Measurements from ENCODE around the gene SLAMF9. TPM values are rescaled to one million over a fixed set of nuclear protein-coding genes. Genes with fewer than 3 reads are reported as not detected.

The SLAMF9 gene
- total RNA-seq, 2 experiments from 2014 or later = not detected

GRCh38 chr1:159973350-159973940, 19.4 kb upstream of the SLAMF9 start:
- no peaks in the 10 kb centered on the region for H3K36me3 Mint-ChIP-seq (ENCODE audit: low read depth)
- H3K27me3 Mint-ChIP-seq (ENCODE audit: low read depth) = peaks cover 4% of the 10 kb centered on the region
- CTCF ChIA-PET = interaction anchor here (1.1 kb wide), 1 partner anchor 32 kb away, joined by 4 read pairs; no protein-coding TSS in a partner anchor
- H3K4me1 Mint-ChIP-seq (ENCODE audit: low read depth) = no peaks in the 10 kb centered on the region
- no peak overlapping the region for H3K4me3 Mint-ChIP-seq
- no peak for DNase-seq
- H3K27ac Mint-ChIP-seq = no peak overlapping the region
- intact Hi-C loops (cut with micrococcal nuclease) = no loop called here
- H3K9me3 Mint-ChIP-seq = no peaks in the 10 kb centered on the region

- no peak overlapping the region for H3K27ac Mint-ChIP-seq
- DNase-seq = no peak
- no peaks in the 10 kb centered on the region for H3K9me3 Mint-ChIP-seq
- no peak overlapping the region for H3K4me3 Mint-ChIP-seq
- CTCF ChIA-PET = interaction anchor here (1.1 to 1.5 kb wide), 3 partner anchors 17 to 35 kb away, joined by 3 to 7 read pairs (median 4); no protein-coding TSS in a partner anchor
- intact Hi-C loops (cut with micrococcal nuclease) = no loop called here
- no peaks in the 10 kb centered on the region for H3K4me1 Mint-ChIP-seq (ENCODE audit: low read depth)
- H3K36me3 Mint-ChIP-seq (ENCODE audit: low read depth) = no peaks in the 10 kb centered on the region
- peaks cover 9% of the 10 kb centered on the region for H3K27me3 Mint-ChIP-seq (ENCODE audit: low read depth)
Measured at GRCh38 chr1:159972443-159973205, 18.6 kb upstream of the SLAMF9 start.

- Mint-ChIP-seq H3K27me3 (ENCODE audit: low read depth) (peaks cover 13% of the 10 kb centered on the region), H3K4me3 (no peak overlapping the region), H3K9me3 (no peaks in the 10 kb centered on the region), H3K4me1 (ENCODE audit: low read depth) (no peaks in the 10 kb centered on the region), H3K27ac (no peak overlapping the region), H3K36me3 (ENCODE audit: low read depth) (no peaks in the 10 kb centered on the region)
- intact Hi-C loops (cut with micrococcal nuclease) = no loop called here
- DNase-seq = no peak
- CTCF ChIA-PET = no interaction called here
Measured at GRCh38 chr1:159970932-159971342, 16.9 kb upstream of the SLAMF9 start.

GRCh38 chr1:159968901-159969300, 14.9 kb upstream of the SLAMF9 start:
- no peak overlapping the region for H3K4me3 Mint-ChIP-seq
- CTCF ChIA-PET = no interaction called here
- no peaks in the 10 kb centered on the region for H3K4me1 Mint-ChIP-seq (ENCODE audit: low read depth)
- H3K27ac Mint-ChIP-seq = no peak overlapping the region
- intact Hi-C loops (cut with micrococcal nuclease) = no loop called here
- DNase-seq = no peak
- peaks cover 13% of the 10 kb centered on the region for H3K27me3 Mint-ChIP-seq (ENCODE audit: low read depth)
- H3K9me3 Mint-ChIP-seq = no peaks in the 10 kb centered on the region
- no peaks in the 10 kb centered on the region for H3K36me3 Mint-ChIP-seq (ENCODE audit: low read depth)

GRCh38 chr1:159965263-159965662, 11.2 kb upstream of the SLAMF9 start:
- Mint-ChIP-seq H3K4me3 (no peak overlapping the region), H3K4me1 (ENCODE audit: low read depth) (no peaks in the 10 kb centered on the region), H3K36me3 (ENCODE audit: low read depth) (no peaks in the 10 kb centered on the region), H3K27ac (no peak overlapping the region), H3K9me3 (no peaks in the 10 kb centered on the region), H3K27me3 (ENCODE audit: low read depth) (peaks cover 13% of the 10 kb centered on the region)
- intact Hi-C loops (cut with micrococcal nuclease) = no loop called here
- CTCF ChIA-PET = no interaction called here
- DNase-seq = no peak

- Mint-ChIP-seq H3K36me3 (ENCODE audit: low read depth) (no peaks in the 10 kb centered on the region), H3K27ac (no peak overlapping the region), H3K27me3 (ENCODE audit: low read depth) (peaks cover 14% of the 10 kb centered on the region), H3K9me3 (no peaks in the 10 kb centered on the region), H3K4me3 (no peak overlapping the region), H3K4me1 (ENCODE audit: low read depth) (no peaks in the 10 kb centered on the region)
- intact Hi-C loops (cut with micrococcal nuclease) = no loop called here
- DNase-seq = no peak
- CTCF ChIA-PET = no interaction called here
Measured at GRCh38 chr1:159964144-159964543, 10.1 kb upstream of the SLAMF9 start.

- Mint-ChIP-seq H3K27ac (no peak overlapping the region), H3K36me3 (ENCODE audit: low read depth) (no peaks in the 10 kb centered on the region), H3K4me1 (ENCODE audit: low read depth) (peaks cover 4% of the 10 kb centered on the region), H3K9me3 (no peaks in the 10 kb centered on the region), H3K4me3 (no peak overlapping the region), H3K27me3 (ENCODE audit: low read depth) (peaks cover 8% of the 10 kb centered on the region)
- CTCF ChIA-PET = no interaction called here
- intact Hi-C loops (cut with micrococcal nuclease) = no loop called here
- DNase-seq = no peak
Measured at GRCh38 chr1:159962176-159962575, 8.1 kb upstream of the SLAMF9 start.

GRCh38 chr1:159961636-159962035, 7.6 kb upstream of the SLAMF9 start:
- peaks cover 8% of the 10 kb centered on the region for H3K27me3 Mint-ChIP-seq (ENCODE audit: low read depth)
- intact Hi-C loops (cut with micrococcal nuclease) = no loop called here
- no peak for DNase-seq
- H3K4me1 Mint-ChIP-seq (ENCODE audit: low read depth) = peaks cover 4% of the 10 kb centered on the region
- no peak overlapping the region for H3K27ac Mint-ChIP-seq
- CTCF ChIA-PET = interaction anchor here (0.5 kb wide), 1 partner anchor 17 kb away, joined by 3 read pairs; no protein-coding TSS in a partner anchor
- no peaks in the 10 kb centered on the region for H3K9me3 Mint-ChIP-seq
- H3K36me3 Mint-ChIP-seq (ENCODE audit: low read depth) = no peaks in the 10 kb centered on the region
- no peak overlapping the region for H3K4me3 Mint-ChIP-seq

GRCh38 chr1:159960721-159961381, 6.8 kb upstream of the SLAMF9 start:
- peaks cover 4% of the 10 kb centered on the region for H3K4me1 Mint-ChIP-seq (ENCODE audit: low read depth)
- H3K27ac Mint-ChIP-seq = no peak overlapping the region
- peaks cover 6% of the 10 kb centered on the region for H3K27me3 Mint-ChIP-seq (ENCODE audit: low read depth)
- no peak overlapping the region for H3K4me3 Mint-ChIP-seq
- CTCF ChIA-PET = interaction anchor here (0.5 kb wide), 1 partner anchor 18 kb away, joined by 3 read pairs; no protein-coding TSS in a partner anchor
- no peaks in the 10 kb centered on the region for H3K36me3 Mint-ChIP-seq (ENCODE audit: low read depth)
- H3K9me3 Mint-ChIP-seq = no peaks in the 10 kb centered on the region
- intact Hi-C loops (cut with micrococcal nuclease) = no loop called here
- no peak for DNase-seq

GRCh38 chr1:159959451-159959850, 5.4 kb upstream of the SLAMF9 start:
- CTCF ChIA-PET = interaction anchor here (0.6 kb wide), 1 partner anchor 114 kb away, joined by 3 read pairs; no protein-coding TSS in a partner anchor
- H3K9me3 Mint-ChIP-seq = no peaks in the 10 kb centered on the region
- no peak overlapping the region for H3K27ac Mint-ChIP-seq
- peaks cover 6% of the 10 kb centered on the region for H3K27me3 Mint-ChIP-seq (ENCODE audit: low read depth)
- H3K36me3 Mint-ChIP-seq (ENCODE audit: low read depth) = no peaks in the 10 kb centered on the region
- H3K4me1 Mint-ChIP-seq (ENCODE audit: low read depth) = peaks cover 4% of the 10 kb centered on the region
- no peak for DNase-seq
- H3K4me3 Mint-ChIP-seq = no peak overlapping the region
- intact Hi-C loops (cut with micrococcal nuclease) = no loop called here

- CTCF ChIA-PET = interaction anchor here (0.6 to 1.3 kb wide), 2 partner anchors 49 to 115 kb away, joined by 3 to 7 read pairs; no protein-coding TSS in a partner anchor
- DNase-seq = no peak
- Mint-ChIP-seq H3K4me1 (ENCODE audit: low read depth) (peaks cover 4% of the 10 kb centered on the region), H3K27me3 (ENCODE audit: low read depth) (peaks cover 9% of the 10 kb centered on the region), H3K4me3 (no peak overlapping the region), H3K9me3 (no peaks in the 10 kb centered on the region), H3K27ac (no peak overlapping the region), H3K36me3 (ENCODE audit: low read depth) (no peaks in the 10 kb centered on the region)
- intact Hi-C loops (cut with micrococcal nuclease) = no loop called here
Measured at GRCh38 chr1:159958719-159959380, 4.8 kb upstream of the SLAMF9 start.

GRCh38 chr1:159957824-159958268, 3.8 kb upstream of the SLAMF9 start:
- intact Hi-C loops (cut with micrococcal nuclease) = no loop called here
- H3K4me3 Mint-ChIP-seq = no peak overlapping the region
- H3K27me3 Mint-ChIP-seq (ENCODE audit: low read depth) = peaks cover 11% of the 10 kb centered on the region
- H3K36me3 Mint-ChIP-seq (ENCODE audit: low read depth) = no peaks in the 10 kb centered on the region
- peaks cover 4% of the 10 kb centered on the region for H3K4me1 Mint-ChIP-seq (ENCODE audit: low read depth)
- H3K27ac Mint-ChIP-seq = no peak overlapping the region
- CTCF ChIA-PET = interaction anchor here (0.6 to 1.3 kb wide), 4 partner anchors 12 to 121 kb away, joined by 3 to 7 read pairs (median 3); partner anchors contain the start of gene IGSF9
- no peaks in the 10 kb centered on the region for H3K9me3 Mint-ChIP-seq
- DNase-seq = no peak
